ENCODE data around the gene SGTB.

The SGTB gene

DNA sequence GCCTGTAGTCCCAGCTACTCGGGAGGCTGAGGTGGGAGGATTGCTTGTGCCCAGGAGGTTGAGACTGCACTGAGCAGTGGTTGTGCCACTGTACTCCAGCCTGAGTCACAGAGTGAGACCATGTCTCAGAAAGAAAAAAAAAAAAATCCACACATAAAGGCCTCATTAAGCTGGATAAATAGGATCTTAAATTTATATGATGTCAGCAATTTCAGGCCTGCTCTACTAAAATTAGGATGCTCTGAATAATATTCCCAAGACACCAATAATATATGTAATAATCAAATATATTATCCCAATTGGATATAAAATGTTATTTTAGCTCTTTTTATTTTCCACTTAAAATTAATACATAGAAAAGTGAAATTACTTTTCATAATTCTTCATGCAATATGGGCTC, 43.7 kb upstream of the SGTB start:
- Histone ChIP-seq H2BK5ac (ENCODE audit: low read depth, low read length, poor library complexity, severe bottlenecking) (no peak overlapping the region), H3K27me3 (ENCODE audit: control insufficient read depth in 1 of 2, insufficient read depth in 1 of 2, low read length in 2 of 2) (no peaks in the 10 kb centered on the region), H3K23ac (ENCODE audit: low read length in 2 of 2) (no peak overlapping the region), H2BK15ac (ENCODE audit: low read depth, poor library complexity, severe bottlenecking) (no peak overlapping the region), H3K4me1 (ENCODE audit: control insufficient read depth, insufficient read depth, low read depth, low read length) (no peaks in the 10 kb centered on the region), H3K18ac (ENCODE audit: low read depth in 1 of 2, low read length in 2 of 2) (no peak overlapping the region), H2AFZ (ENCODE audit: low read depth, low read length) (no peak overlapping the region), H3K27ac (ENCODE audit: low read length, poor library complexity, severe bottlenecking) (no peak overlapping the region), H3K79me1 (replicated peaks; ENCODE audit: low read length, poor library complexity, severe bottlenecking) (peaks cover 11% of the 10 kb centered on the region), H4K8ac (ENCODE audit: low read length) (no peak overlapping the region), H3K4me2 (ENCODE audit: low read length, poor library complexity, severe bottlenecking) (no peak overlapping the region), H4K91ac (ENCODE audit: low read length) (no peak overlapping the region), H2BK12ac (ENCODE audit: low read length in 2 of 2) (no peak overlapping the region), H3K9me3 (ENCODE audit: control insufficient read depth, low read length) (no peaks in the 10 kb centered on the region), H2BK120ac (ENCODE audit: low read depth, low read length) (no peak overlapping the region), H2AK5ac (ENCODE audit: low read length, severe bottlenecking) (no peak overlapping the region), H3K4me3 (ENCODE audit: insufficient read depth in 1 of 2, low read depth in 1 of 2, low read length in 2 of 2) (no peak overlapping the region), H3K14ac (ENCODE audit: low read length in 2 of 2) (no peak overlapping the region), H3K9ac (ENCODE audit: low read length) (no peak overlapping the region), H3K36me3 (ENCODE audit: control insufficient read depth in 1 of 2, insufficient read depth in 2 of 2, low read depth in 1 of 2, low read length in 2 of 2) (peaks cover 7 to 11% of the 10 kb centered on the region in 2 experiments), H3K4ac (ENCODE audit: low read depth in 1 of 2, low read length in 2 of 2) (no peak overlapping the region)
- no peak for DNase-seq
- 89% methylated on average over 1 of the region's 1 CpG for WGBS

DNA sequence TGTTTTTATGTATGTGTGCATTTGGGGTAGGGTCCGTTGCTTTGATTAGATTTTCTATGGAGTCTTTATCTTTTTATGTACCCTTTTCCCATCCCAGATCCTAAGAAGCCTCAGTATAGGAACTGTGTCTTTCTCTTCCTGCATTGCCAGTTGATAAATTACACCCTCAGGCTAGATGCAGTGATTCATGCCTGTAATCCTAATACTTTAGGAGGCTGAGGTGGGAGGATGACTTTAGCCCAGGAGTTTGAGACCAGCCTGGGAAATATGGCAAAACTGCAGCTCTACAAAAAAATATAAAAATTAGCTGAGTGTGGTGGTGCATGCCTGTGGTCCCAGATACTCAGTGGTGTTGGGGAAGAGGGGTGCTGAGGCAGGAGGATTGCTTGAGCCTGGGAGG, 40.3 kb upstream of the SGTB start:
- no peak for DNase-seq

GRCh38 chr5:65760504-65761275, 38.8 kb upstream of the SGTB start:
- no peak for DNase-seq
- H3K27ac ChIP-seq (ENCODE audit: low read length, poor library complexity, severe bottlenecking) = no peak overlapping the region
- no peak overlapping the region for H2AFZ ChIP-seq (ENCODE audit: low read depth, low read length)
- H4K91ac ChIP-seq (ENCODE audit: low read length) = no peak overlapping the region
- no peak overlapping the region for H3K14ac ChIP-seq (ENCODE audit: low read length in 2 of 2)
- H3K27me3 ChIP-seq (ENCODE audit: control insufficient read depth in 1 of 2, insufficient read depth in 1 of 2, low read length in 2 of 2) = no peaks in the 10 kb centered on the region
- H3K4me3 ChIP-seq (ENCODE audit: insufficient read depth in 1 of 2, low read depth in 1 of 2, low read length in 2 of 2) = no peak overlapping the region
- no peaks in the 10 kb centered on the region for H3K9me3 ChIP-seq (ENCODE audit: control insufficient read depth, low read length)
- no peak overlapping the region for H4K8ac ChIP-seq (ENCODE audit: low read length)
- H3K36me3 ChIP-seq (ENCODE audit: control insufficient read depth in 1 of 2, insufficient read depth in 2 of 2, low read depth in 1 of 2, low read length in 2 of 2) = peaks cover 3 to 22% of the 10 kb centered on the region in 2 experiments
- H2AK5ac ChIP-seq (ENCODE audit: low read length, severe bottlenecking) = no peak overlapping the region
- H3K4me2 ChIP-seq (ENCODE audit: low read length, poor library complexity, severe bottlenecking) = no peak overlapping the region
- 87% methylated on average over 2 of the region's 2 CpGs for WGBS
- no peak overlapping the region for H3K23ac ChIP-seq (ENCODE audit: low read length in 2 of 2)
- peaks cover 2% of the 10 kb centered on the region for H3K4me1 ChIP-seq (ENCODE audit: control insufficient read depth, insufficient read depth, low read depth, low read length)
- H3K18ac ChIP-seq (ENCODE audit: low read depth in 1 of 2, low read length in 2 of 2) = no peak overlapping the region
- H2BK5ac ChIP-seq (ENCODE audit: low read depth, low read length, poor library complexity, severe bottlenecking) = no peak overlapping the region
- H3K9ac ChIP-seq (ENCODE audit: low read length) = no peak overlapping the region
- no peak overlapping the region for H3K4ac ChIP-seq (ENCODE audit: low read depth in 1 of 2, low read length in 2 of 2)
- no peak overlapping the region for H2BK12ac ChIP-seq (ENCODE audit: low read length in 2 of 2)
- H3K79me1 ChIP-seq (replicated peaks; ENCODE audit: low read length, poor library complexity, severe bottlenecking) = peaks cover 10% of the 10 kb centered on the region
- H2BK120ac ChIP-seq (ENCODE audit: low read depth, low read length) = no peak overlapping the region
- H2BK15ac ChIP-seq (ENCODE audit: low read depth, poor library complexity, severe bottlenecking) = no peak overlapping the region

More for the DNA sequence above, 40.3 kb upstream of the SGTB start:
- H3K79me1 ChIP-seq (replicated peaks; ENCODE audit: low read length, poor library complexity, severe bottlenecking) = peaks cover 12% of the 10 kb centered on the region
- no peak overlapping the region for H2BK5ac ChIP-seq (ENCODE audit: low read depth, low read length, poor library complexity, severe bottlenecking)
- H3K27ac ChIP-seq (ENCODE audit: low read length, poor library complexity, severe bottlenecking) = no peak overlapping the region
- H2BK15ac ChIP-seq (ENCODE audit: low read depth, poor library complexity, severe bottlenecking) = no peak overlapping the region
- H2BK120ac ChIP-seq (ENCODE audit: low read depth, low read length) = no peak overlapping the region
- no peak overlapping the region for H3K14ac ChIP-seq (ENCODE audit: low read length in 2 of 2)
- no peaks in the 10 kb centered on the region for H3K27me3 ChIP-seq (ENCODE audit: control insufficient read depth in 1 of 2, insufficient read depth in 1 of 2, low read length in 2 of 2)
- no peak overlapping the region for H3K4me3 ChIP-seq (ENCODE audit: insufficient read depth in 1 of 2, low read depth in 1 of 2, low read length in 2 of 2)
- H4K8ac ChIP-seq (ENCODE audit: low read length) = no peak overlapping the region
- peaks cover 2% of the 10 kb centered on the region for H3K4me1 ChIP-seq (ENCODE audit: control insufficient read depth, insufficient read depth, low read depth, low read length)
- no peak overlapping the region for H4K91ac ChIP-seq (ENCODE audit: low read length)
- no peak overlapping the region for H3K4ac ChIP-seq (ENCODE audit: low read depth in 1 of 2, low read length in 2 of 2)
- no peak overlapping the region for H2AFZ ChIP-seq (ENCODE audit: low read depth, low read length)
- H2AK5ac ChIP-seq (ENCODE audit: low read length, severe bottlenecking) = no peak overlapping the region
- H3K36me3 ChIP-seq (ENCODE audit: control insufficient read depth in 1 of 2, insufficient read depth in 2 of 2, low read depth in 1 of 2, low read length in 2 of 2) = peaks cover 8 to 33% of the 10 kb centered on the region in 2 experiments
- no peak overlapping the region for H3K18ac ChIP-seq (ENCODE audit: low read depth in 1 of 2, low read length in 2 of 2)
- WGBS = no CpG with 5 or more reads among the region's 1 CpG
- no peak overlapping the region for H3K4me2 ChIP-seq (ENCODE audit: low read length, poor library complexity, severe bottlenecking)
- H3K23ac ChIP-seq (ENCODE audit: low read length in 2 of 2) = no peak overlapping the region
- no peaks in the 10 kb centered on the region for H3K9me3 ChIP-seq (ENCODE audit: control insufficient read depth, low read length)
- no peak overlapping the region for H2BK12ac ChIP-seq (ENCODE audit: low read length in 2 of 2)
- no peak overlapping the region for H3K9ac ChIP-seq (ENCODE audit: low read length)

DNA sequence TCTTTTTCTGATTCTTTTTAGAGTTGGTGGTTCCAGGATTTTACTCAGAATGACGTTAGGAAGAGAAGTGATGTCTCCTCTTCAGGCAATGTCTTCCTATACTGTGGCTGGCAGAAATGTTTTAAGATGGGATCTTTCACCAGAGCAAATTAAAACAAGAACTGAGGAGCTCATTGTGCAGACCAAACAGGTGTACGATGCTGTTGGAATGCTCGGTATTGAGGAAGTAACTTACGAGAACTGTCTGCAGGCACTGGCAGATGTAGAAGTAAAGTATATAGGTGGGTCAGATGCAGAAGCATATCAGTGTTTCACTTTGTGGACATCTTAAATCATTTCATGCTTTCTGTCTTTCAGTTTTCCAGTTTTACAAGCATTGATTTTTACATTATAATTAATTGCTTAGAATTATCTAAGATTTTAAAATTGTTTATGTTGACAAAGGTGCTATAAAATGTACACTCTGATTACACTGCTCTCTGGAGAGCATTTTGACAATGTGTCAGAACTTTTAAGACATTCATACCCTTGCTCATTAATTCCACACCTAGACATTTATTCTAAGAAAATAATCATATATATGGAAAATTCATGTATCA, 36.7 kb upstream of the SGTB start:
- Histone ChIP-seq H3K23ac (ENCODE audit: low read length in 2 of 2) (no peak overlapping the region), H3K4me1 (ENCODE audit: control insufficient read depth, insufficient read depth, low read depth, low read length) (peaks cover 2% of the 10 kb centered on the region), H2BK5ac (ENCODE audit: low read depth, low read length, poor library complexity, severe bottlenecking) (no peak overlapping the region), H4K91ac (ENCODE audit: low read length) (no peak overlapping the region), H2BK120ac (ENCODE audit: low read depth, low read length) (no peak overlapping the region), H2AFZ (ENCODE audit: low read depth, low read length) (no peak overlapping the region), H3K18ac (ENCODE audit: low read depth in 1 of 2, low read length in 2 of 2) (no peak overlapping the region), H3K27me3 (ENCODE audit: control insufficient read depth in 1 of 2, insufficient read depth in 1 of 2, low read length in 2 of 2) (no peaks in the 10 kb centered on the region), H3K9me3 (ENCODE audit: control insufficient read depth, low read length) (no peaks in the 10 kb centered on the region), H2AK5ac (ENCODE audit: low read length, severe bottlenecking) (no peak overlapping the region), H3K36me3 (ENCODE audit: control insufficient read depth in 1 of 2, insufficient read depth in 2 of 2, low read depth in 1 of 2, low read length in 2 of 2) (peaks cover 3 to 22% of the 10 kb centered on the region in 2 experiments), H3K4ac (ENCODE audit: low read depth in 1 of 2, low read length in 2 of 2) (no peak overlapping the region), H2BK12ac (ENCODE audit: low read length in 2 of 2) (no peak overlapping the region), H2BK15ac (ENCODE audit: low read depth, poor library complexity, severe bottlenecking) (no peak overlapping the region), H3K4me3 (ENCODE audit: insufficient read depth in 1 of 2, low read depth in 1 of 2, low read length in 2 of 2) (no peak overlapping the region), H3K9ac (ENCODE audit: low read length) (no peak overlapping the region), H4K8ac (ENCODE audit: low read length) (no peak overlapping the region), H3K4me2 (ENCODE audit: low read length, poor library complexity, severe bottlenecking) (no peak overlapping the region), H3K27ac (ENCODE audit: low read length, poor library complexity, severe bottlenecking) (no peak overlapping the region), H3K14ac (ENCODE audit: low read length in 2 of 2) (no peak overlapping the region), H3K79me1 (replicated peaks; ENCODE audit: low read length, poor library complexity, severe bottlenecking) (peaks cover 15% of the 10 kb centered on the region)
- no peak for DNase-seq
- WGBS = 95% methylated on average over 3 of the region's 4 CpGs

Measured in mesenchymal stem cell (in vitro differentiated cells and primary cell).